ENCODE data around the gene PLXNA4.

The PLXNA4 gene

GRCh38 chr7:132239422-132239994 lies 336.8 kb downstream of the PLXNA4 start:
- Mint-ChIP-seq H3K9me3 (no peaks in the 10 kb centered on the region), H3K4me3 (no peak overlapping the region), H3K36me3 (no peaks in the 10 kb centered on the region), H3K27ac (no peak overlapping the region), H3K4me1 (no peaks in the 10 kb centered on the region)
- DNase-seq (ENCODE audit: low spot score in 2 of 2) (no peak), ATAC-seq (no peak)

GRCh38 chr7:132234711-132235110 lies 341.6 kb downstream of the PLXNA4 start:
- Mint-ChIP-seq H3K9me3 (no peaks in the 10 kb centered on the region), H3K4me1 (no peaks in the 10 kb centered on the region), H3K4me3 (no peak overlapping the region), H3K27ac (no peak overlapping the region), H3K36me3 (no peaks in the 10 kb centered on the region)
- DNase-seq (ENCODE audit: low spot score in 2 of 2) (no peak), ATAC-seq (no peak)

GRCh38 chr7:132232406-132232805 lies 343.9 kb downstream of the PLXNA4 start:
- Mint-ChIP-seq H3K9me3 (no peaks in the 10 kb centered on the region), H3K27ac (no peak overlapping the region), H3K4me3 (no peak overlapping the region), H3K36me3 (no peaks in the 10 kb centered on the region), H3K4me1 (no peaks in the 10 kb centered on the region)
- ATAC-seq (no peak), DNase-seq (ENCODE audit: low spot score in 2 of 2) (no peak)

- Mint-ChIP-seq H3K36me3 (no peaks in the 10 kb centered on the region), H3K4me3 (no peak overlapping the region), H3K27ac (no peak overlapping the region), H3K9me3 (no peaks in the 10 kb centered on the region), H3K4me1 (no peaks in the 10 kb centered on the region)
- ATAC-seq = no peak
- DNase-seq (ENCODE audit: low spot score in 2 of 2) = no peak
These were observed 345.8 kb downstream of the PLXNA4 start for GRCh38 chr7:132230462-132230861.

GRCh38 chr7:132228240-132228639 lies 348.0 kb downstream of the PLXNA4 start:
- DNase-seq (ENCODE audit: low spot score in 2 of 2) (no peak), ATAC-seq (no peak)
- Mint-ChIP-seq H3K36me3 (no peaks in the 10 kb centered on the region), H3K4me3 (no peak overlapping the region), H3K4me1 (no peaks in the 10 kb centered on the region), H3K9me3 (no peaks in the 10 kb centered on the region), H3K27ac (no peak overlapping the region)

- ATAC-seq (no peak), DNase-seq (ENCODE audit: low spot score in 2 of 2) (no peak)
- Mint-ChIP-seq H3K36me3 (no peaks in the 10 kb centered on the region), H3K9me3 (no peaks in the 10 kb centered on the region), H3K4me3 (no peak overlapping the region), H3K27ac (no peak overlapping the region), H3K4me1 (no peaks in the 10 kb centered on the region)
These were observed 349.3 kb downstream of the PLXNA4 start for GRCh38 chr7:132226957-132227290.

GRCh38 chr7:132226046-132226956 lies 350.0 kb downstream of the PLXNA4 start:
- H3K36me3 Mint-ChIP-seq = no peaks in the 10 kb centered on the region
- H3K27ac Mint-ChIP-seq = no peak overlapping the region
- no peak overlapping the region for H3K4me3 Mint-ChIP-seq
- no peak for DNase-seq (ENCODE audit: low spot score in 2 of 2)
- H3K4me1 Mint-ChIP-seq = no peaks in the 10 kb centered on the region
- H3K9me3 Mint-ChIP-seq = no peaks in the 10 kb centered on the region
- no peak for ATAC-seq

GRCh38 chr7:132225216-132226030 lies 350.8 kb downstream of the PLXNA4 start:
- H3K27ac Mint-ChIP-seq = no peak overlapping the region
- no peaks in the 10 kb centered on the region for H3K4me1 Mint-ChIP-seq
- DNase-seq (ENCODE audit: low spot score in 2 of 2) (no peak), ATAC-seq (no peak)
- no peaks in the 10 kb centered on the region for H3K9me3 Mint-ChIP-seq
- H3K36me3 Mint-ChIP-seq = no peaks in the 10 kb centered on the region
- H3K4me3 Mint-ChIP-seq = no peak overlapping the region

- H3K9me3 Mint-ChIP-seq = no peaks in the 10 kb centered on the region
- DNase-seq (ENCODE audit: low spot score in 2 of 2) (no peak), ATAC-seq (no peak)
- H3K36me3 Mint-ChIP-seq = no peaks in the 10 kb centered on the region
- no peaks in the 10 kb centered on the region for H3K4me1 Mint-ChIP-seq
- no peak overlapping the region for H3K4me3 Mint-ChIP-seq
- no peak overlapping the region for H3K27ac Mint-ChIP-seq
These were observed 354.9 kb downstream of the PLXNA4 start for GRCh38 chr7:132221356-132221755.

GRCh38 chr7:132220060-132220459 lies 356.2 kb downstream of the PLXNA4 start:
- Mint-ChIP-seq H3K27ac (no peak overlapping the region), H3K4me3 (no peak overlapping the region), H3K4me1 (no peaks in the 10 kb centered on the region), H3K36me3 (no peaks in the 10 kb centered on the region), H3K9me3 (no peaks in the 10 kb centered on the region)
- DNase-seq (ENCODE audit: low spot score in 2 of 2) (no peak), ATAC-seq (no peak)

GRCh38 chr7:132218876-132219275 lies 357.4 kb downstream of the PLXNA4 start:
- DNase-seq (ENCODE audit: low spot score in 2 of 2) (no peak), ATAC-seq (no peak)
- Mint-ChIP-seq H3K36me3 (no peaks in the 10 kb centered on the region), H3K27ac (no peak overlapping the region), H3K4me1 (no peaks in the 10 kb centered on the region), H3K4me3 (no peak overlapping the region), H3K9me3 (no peaks in the 10 kb centered on the region)

- no peak overlapping the region for H3K27ac Mint-ChIP-seq
- ATAC-seq = no peak
- no peaks in the 10 kb centered on the region for H3K9me3 Mint-ChIP-seq
- DNase-seq (ENCODE audit: low spot score in 2 of 2) = no peak
- no peaks in the 10 kb centered on the region for H3K4me1 Mint-ChIP-seq
- H3K36me3 Mint-ChIP-seq = no peaks in the 10 kb centered on the region
- no peak overlapping the region for H3K4me3 Mint-ChIP-seq
These were observed 359.3 kb downstream of the PLXNA4 start for GRCh38 chr7:132216847-132217525.

- Mint-ChIP-seq H3K4me3 (no peak overlapping the region), H3K36me3 (no peaks in the 10 kb centered on the region), H3K27ac (no peak overlapping the region), H3K4me1 (no peaks in the 10 kb centered on the region), H3K9me3 (no peaks in the 10 kb centered on the region)
- no peak for DNase-seq (ENCODE audit: low spot score in 2 of 2)
- no peak for ATAC-seq
These were observed 361.8 kb downstream of the PLXNA4 start for GRCh38 chr7:132214452-132214851.

GRCh38 chr7:132213583-132213982 lies 362.7 kb downstream of the PLXNA4 start:
- Mint-ChIP-seq H3K4me3 (no peak overlapping the region), H3K4me1 (no peaks in the 10 kb centered on the region), H3K27ac (no peak overlapping the region), H3K9me3 (no peaks in the 10 kb centered on the region), H3K36me3 (no peaks in the 10 kb centered on the region)
- ATAC-seq (no peak), DNase-seq (ENCODE audit: low spot score in 2 of 2) (no peak)

- Mint-ChIP-seq H3K9me3 (no peaks in the 10 kb centered on the region), H3K27ac (no peak overlapping the region), H3K4me3 (no peak overlapping the region), H3K36me3 (no peaks in the 10 kb centered on the region), H3K4me1 (no peaks in the 10 kb centered on the region)
- no peak for DNase-seq (ENCODE audit: low spot score in 2 of 2)
- peak; percentile 4 for ATAC-seq
These were observed 364.3 kb downstream of the PLXNA4 start for GRCh38 chr7:132211971-132212370.
